Keratinocyte (primary cell): ENCODE measurements around the gene SYT1. TPM values are rescaled to one million over a fixed set of nuclear protein-coding genes. Genes with fewer than 3 reads are reported as not detected.

Experiments
- DNase-seq: peaks from one replicate; pipeline ENCODE4 v3.0.0-alpha.2; 2011; ENCODE audit warnings: low read depth, missing footprints, low spot score
- FAIRE-seq: peaks from 2 replicates; lab custom pipeline; 2011; peaks lifted over from hg19 to GRCh38; lab: Jason Lieb, UNC
- H2AFZ ChIP-seq: 2 replicates; pipeline ENCODE4 v1.6.0; 2012; ENCODE audit warnings: low read length, control low read depth, inconsistent platforms; ENCODE audit not compliant: control insufficient read depth
- H3K27ac ChIP-seq: 2 replicates; pipeline ENCODE4 v1.5.1; 2011; ENCODE audit warnings: low read length; ENCODE audit not compliant: control insufficient read depth, insufficient read depth
- H3K27me3 ChIP-seq: 3 replicates; pipeline ENCODE4 v1.6.0; 2011; ENCODE audit warnings: low read length; ENCODE audit not compliant: control insufficient read depth, insufficient read depth; ENCODE audit errors: extremely low read depth
- H3K36me3 ChIP-seq, 2 experiments: 2 replicates in 1 of 2; 3 replicates in 1 of 2; pipeline ENCODE4 v1.5.1; 2011; ENCODE audit warnings: low read length in 2 of 2, mild to moderate bottlenecking in 1 of 2; ENCODE audit not compliant: control insufficient read depth in 2 of 2, insufficient read depth in 2 of 2; ENCODE audit errors: extremely low read depth in 1 of 2
- H3K4me1 ChIP-seq: 3 replicates; pipeline ENCODE4 v1.5.1; 2011; ENCODE audit warnings: low read length; ENCODE audit not compliant: control insufficient read depth, insufficient read depth; ENCODE audit errors: extremely low read depth
- H3K4me2 ChIP-seq: 3 replicates; pipeline ENCODE4 v1.6.0; 2011; ENCODE audit warnings: low read depth, low read length; ENCODE audit not compliant: control insufficient read depth, insufficient read depth; ENCODE audit errors: extremely low read depth
- H3K4me3 ChIP-seq, 3 experiments: fragments of 200-600 bp in 1 of 3; sonication (generic) in 1 of 3; 2 replicates in 2 of 3; 3 replicates in 1 of 3; pipeline ENCODE4 v1.5.1; 2011 to 2016; ENCODE audit warnings: low read length in 3 of 3, mild to moderate bottlenecking in 3 of 3, control low read depth in 2 of 3, inconsistent platforms in 1 of 3, low read depth in 1 of 3, mixed read lengths in 1 of 3, mixed run types in 1 of 3, moderate library complexity in 1 of 3; ENCODE audit not compliant: control insufficient read depth in 2 of 3, insufficient read depth in 2 of 3; ENCODE audit errors: extremely low read depth in 1 of 3
- H3K79me2 ChIP-seq: 2 replicates; pipeline ENCODE4 v1.6.0; 2012; ENCODE audit warnings: low read length; ENCODE audit not compliant: control insufficient read depth, insufficient read depth
- H3K9ac ChIP-seq: 3 replicates; pipeline ENCODE4 v1.6.0; 2011; ENCODE audit warnings: low read length; ENCODE audit not compliant: control insufficient read depth, insufficient read depth; ENCODE audit errors: extremely low read depth
- H3K9me1 ChIP-seq: 3 replicates; pipeline ENCODE4 v1.6.0; 2011; ENCODE audit warnings: low read length; ENCODE audit not compliant: control insufficient read depth, insufficient read depth; ENCODE audit errors: extremely low read depth
- H3K9me3 ChIP-seq: 2 replicates; pipeline ENCODE4 v1.5.1; 2012; ENCODE audit warnings: low read depth, low read length; ENCODE audit not compliant: control insufficient read depth
- H4K20me1 ChIP-seq: 3 replicates; pipeline ENCODE4 v1.6.0; 2011; ENCODE audit warnings: low read length; ENCODE audit not compliant: control insufficient read depth, insufficient read depth; ENCODE audit errors: extremely low read depth
- EZH2 ChIP-seq: IDR thresholded peaks from one replicate; pipeline ENCODE4 v1.6.1; 2012; ENCODE audit warnings: inconsistent platforms, mild to moderate bottlenecking, low read length, moderate library complexity
- dilution Hi-C: fragments of 300-500 bp; cut with MboI; formaldehyde crosslinking; loops from one replicate; pipeline ENCODE4 v1.7.0; 2020; ENCODE audit warnings: low sequenced_read_pairs; ENCODE audit not compliant: extremely low pct_ligation_motif_present
- polyA plus RNA-seq, 5 experiments: library from polyadenylated mRNA; depleted of rRNA in 3 of 5; stranded (reverse) in 3 of 5; stranded (forward) in 1 of 5; unstranded in 1 of 5; fragments of >200 nt; gene quantifications; 1 replicate in 1 of 5; 2 replicates in 3 of 5; 3 replicates in 1 of 5; pipeline versions ENCODE4 v1.2.1 to v1.2.3, GENCODE V29; 2011 to 2012; ENCODE audit warnings: missing spikeins in 2 of 5, low read depth in 1 of 5, low replicate concordance in 1 of 5
- TF ChIP-seq, protein P1 (sequence below), 3 experiments: IDR thresholded peaks in 1 of 3; conservative IDR thresholded peaks in 1 of 3; optimal IDR thresholded peaks in 1 of 3; 2 replicates in 2 of 3; 3 replicates in 1 of 3; pipeline versions ENCODE3 to v1.5.1; 2011; ENCODE audit warnings: low read length in 3 of 3, mild to moderate bottlenecking in 3 of 3, moderate library complexity in 2 of 3, control low read depth in 1 of 3, inconsistent platforms in 1 of 3; ENCODE audit not compliant: insufficient read depth in 2 of 3; ENCODE audit errors: extremely low read depth in 1 of 3

The SYT1 gene
- polyA plus RNA-seq, 1 donor (not counting 4 experiments of a cell fraction or from before 2014, with no cell fraction given): 6.1 TPM

DNA sequence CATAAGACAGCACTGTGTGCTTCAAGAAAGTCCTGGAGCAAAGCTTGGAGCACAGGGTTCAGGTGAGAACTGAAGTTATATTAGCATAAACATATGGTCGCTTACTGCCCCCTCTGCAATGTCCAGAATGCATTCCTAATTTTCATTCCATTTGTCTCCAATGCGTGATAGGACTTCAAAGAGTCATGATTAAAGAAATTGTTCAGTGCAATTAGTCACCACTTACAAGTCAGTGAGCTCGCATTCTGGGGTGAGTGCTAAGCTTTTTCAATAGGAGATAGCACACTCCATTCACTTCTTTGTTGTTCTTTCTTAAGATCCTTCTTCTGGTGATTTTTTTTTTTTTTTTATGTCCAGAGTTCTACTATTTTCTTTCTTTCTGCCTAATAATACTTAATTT lies 398.4 kb downstream of the SYT1 start:
- H3K27me3 ChIP-seq: no peaks in the 10 kb centered on the region
- no peaks in the 10 kb centered on the region for H3K79me2 ChIP-seq
- H3K9ac ChIP-seq: no peak overlapping the region
- dilution Hi-C loops: no loop called here
- H3K4me3 ChIP-seq: no peak overlapping the region
- H3K27ac ChIP-seq: no peak overlapping the region
- no peaks in the 10 kb centered on the region for H3K9me3 ChIP-seq
- H3K36me3 ChIP-seq: no peaks in the 10 kb centered on the region
- TF ChIP-seq, protein P1, sequence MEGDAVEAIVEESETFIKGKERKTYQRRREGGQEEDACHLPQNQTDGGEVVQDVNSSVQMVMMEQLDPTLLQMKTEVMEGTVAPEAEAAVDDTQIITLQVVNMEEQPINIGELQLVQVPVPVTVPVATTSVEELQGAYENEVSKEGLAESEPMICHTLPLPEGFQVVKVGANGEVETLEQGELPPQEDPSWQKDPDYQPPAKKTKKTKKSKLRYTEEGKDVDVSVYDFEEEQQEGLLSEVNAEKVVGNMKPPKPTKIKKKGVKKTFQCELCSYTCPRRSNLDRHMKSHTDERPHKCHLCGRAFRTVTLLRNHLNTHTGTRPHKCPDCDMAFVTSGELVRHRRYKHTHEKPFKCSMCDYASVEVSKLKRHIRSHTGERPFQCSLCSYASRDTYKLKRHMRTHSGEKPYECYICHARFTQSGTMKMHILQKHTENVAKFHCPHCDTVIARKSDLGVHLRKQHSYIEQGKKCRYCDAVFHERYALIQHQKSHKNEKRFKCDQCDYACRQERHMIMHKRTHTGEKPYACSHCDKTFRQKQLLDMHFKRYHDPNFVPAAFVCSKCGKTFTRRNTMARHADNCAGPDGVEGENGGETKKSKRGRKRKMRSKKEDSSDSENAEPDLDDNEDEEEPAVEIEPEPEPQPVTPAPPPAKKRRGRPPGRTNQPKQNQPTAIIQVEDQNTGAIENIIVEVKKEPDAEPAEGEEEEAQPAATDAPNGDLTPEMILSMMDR (optimal IDR thresholded peaks at IDR 0.05 in 1 of 3, IDR thresholded peaks at IDR 0.05 in 1 of 3, conservative IDR thresholded peaks at IDR 0.05 in 1 of 3; ENCODE audit: extremely low read depth in 1 of 3, insufficient read depth in 2 of 3, low read length in 3 of 3): no peak
- no peak for TF ChIP-seq EZH2
- FAIRE-seq: no peak
- no peak overlapping the region for H2AFZ ChIP-seq
- no peak overlapping the region for H3K4me2 ChIP-seq
- no peaks in the 10 kb centered on the region for H3K9me1 ChIP-seq
- H4K20me1 ChIP-seq: no peaks in the 10 kb centered on the region
- no peak for DNase-seq
- no peaks in the 10 kb centered on the region for H3K4me1 ChIP-seq

DNA sequence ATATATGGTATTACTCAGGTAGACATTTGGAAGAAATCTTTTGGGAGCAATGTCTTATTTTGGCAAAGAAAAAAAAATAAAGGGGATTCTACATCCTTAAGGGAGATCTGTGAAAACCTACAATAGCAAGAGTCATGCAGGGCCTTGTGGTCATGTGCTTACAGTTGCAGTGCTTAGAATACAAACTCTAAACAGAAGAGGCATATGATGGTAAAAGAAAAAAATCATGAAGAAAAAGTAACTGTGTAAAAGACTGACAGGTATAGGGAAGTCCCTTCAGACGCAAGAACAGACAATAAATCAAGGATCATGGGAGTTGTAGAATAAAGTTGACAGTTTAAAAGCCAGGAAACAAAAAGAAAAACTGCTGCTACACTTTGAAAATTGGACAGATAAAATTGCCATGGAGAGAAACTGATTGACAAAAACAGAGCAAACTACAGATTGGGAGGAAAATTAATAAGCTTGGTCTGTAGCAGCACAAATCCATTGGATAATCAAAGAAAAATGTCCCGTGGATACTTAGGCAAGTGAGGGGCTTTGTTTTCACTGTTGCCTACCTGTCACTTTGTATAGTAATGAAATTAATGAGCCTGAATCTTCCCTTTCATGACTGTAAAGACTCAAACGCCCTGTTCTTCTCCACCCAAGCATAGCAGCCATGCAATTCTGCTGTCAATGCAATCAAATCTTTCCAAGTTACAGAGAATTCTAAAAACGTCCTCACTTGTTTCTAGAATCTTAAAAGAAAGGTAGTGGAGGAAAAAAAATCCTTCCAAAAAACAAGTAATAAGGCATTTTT lies 402.0 kb downstream of the SYT1 start:
- Histone ChIP-seq H3K27me3 (no peaks in the 10 kb centered on the region), H3K4me1 (no peaks in the 10 kb centered on the region), H3K9me3 (no peaks in the 10 kb centered on the region), H2AFZ (no peak overlapping the region), H4K20me1 (no peaks in the 10 kb centered on the region), H3K9ac (no peak overlapping the region), H3K4me3 (no peak overlapping the region), H3K27ac (no peak overlapping the region), H3K36me3 (no peaks in the 10 kb centered on the region), H3K4me2 (no peak overlapping the region), H3K9me1 (no peaks in the 10 kb centered on the region), H3K79me2 (no peaks in the 10 kb centered on the region)
- TF ChIP-seq EZH2: no peak
- TF ChIP-seq, protein P1 (optimal IDR thresholded peaks at IDR 0.05 in 1 of 3, IDR thresholded peaks at IDR 0.05 in 1 of 3, conservative IDR thresholded peaks at IDR 0.05 in 1 of 3; ENCODE audit: extremely low read depth in 1 of 3, insufficient read depth in 2 of 3, low read length in 3 of 3): no peak
- FAIRE-seq (no peak), DNase-seq (no peak)
- dilution Hi-C loops: no loop called here
